Fibroblast of lung (primary cell): Measurements from ENCODE around the gene DGKZ.

ENCODE experiments used
- EZH2 ChIP-seq: IDR thresholded peaks from 2 replicates; pipeline ENCODE4 v1.5.1; 2012; ENCODE audit warnings: low read length, control low read depth, mild to moderate bottlenecking; ENCODE audit errors: missing control alignments
- TF ChIP-seq, protein P1 (sequence below), 2 donors: IDR thresholded peaks in 1 of 2; conservative IDR thresholded peaks in 1 of 2; 1 replicate in 1 of 2; 2 replicates in 1 of 2; pipeline ENCODE4 v1.5.1; 2011 to 2012; ENCODE audit warnings: low read length in 2 of 2, control low read depth in 1 of 2, inconsistent platforms in 1 of 2, low read depth in 1 of 2, mild to moderate bottlenecking in 1 of 2

- TF ChIP-seq, protein P1, sequence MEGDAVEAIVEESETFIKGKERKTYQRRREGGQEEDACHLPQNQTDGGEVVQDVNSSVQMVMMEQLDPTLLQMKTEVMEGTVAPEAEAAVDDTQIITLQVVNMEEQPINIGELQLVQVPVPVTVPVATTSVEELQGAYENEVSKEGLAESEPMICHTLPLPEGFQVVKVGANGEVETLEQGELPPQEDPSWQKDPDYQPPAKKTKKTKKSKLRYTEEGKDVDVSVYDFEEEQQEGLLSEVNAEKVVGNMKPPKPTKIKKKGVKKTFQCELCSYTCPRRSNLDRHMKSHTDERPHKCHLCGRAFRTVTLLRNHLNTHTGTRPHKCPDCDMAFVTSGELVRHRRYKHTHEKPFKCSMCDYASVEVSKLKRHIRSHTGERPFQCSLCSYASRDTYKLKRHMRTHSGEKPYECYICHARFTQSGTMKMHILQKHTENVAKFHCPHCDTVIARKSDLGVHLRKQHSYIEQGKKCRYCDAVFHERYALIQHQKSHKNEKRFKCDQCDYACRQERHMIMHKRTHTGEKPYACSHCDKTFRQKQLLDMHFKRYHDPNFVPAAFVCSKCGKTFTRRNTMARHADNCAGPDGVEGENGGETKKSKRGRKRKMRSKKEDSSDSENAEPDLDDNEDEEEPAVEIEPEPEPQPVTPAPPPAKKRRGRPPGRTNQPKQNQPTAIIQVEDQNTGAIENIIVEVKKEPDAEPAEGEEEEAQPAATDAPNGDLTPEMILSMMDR (conservative IDR thresholded peaks at IDR 0.05 in 1 of 2, IDR thresholded peaks at IDR 0.05 in 1 of 2; ENCODE audit: low read depth in 1 of 2, low read length in 2 of 2) = no peak
- TF ChIP-seq EZH2 = no peak
These were observed 79.1 kb downstream of the DGKZ start for GRCh38 chr11:46426233-46426991.
